Testis (tissue), 2 donors: ENCODE data around the gene NOTCH1.

Source experiments
- POLR2A ChIP-seq: fragments of 450-650 bp; IDR thresholded peaks from one replicate; pipeline ENCODE4 v1.6.1; 2017; ENCODE audit warnings: antibody characterized with exemption, mild to moderate bottlenecking, moderate library complexity
- TF ChIP-seq, protein P1 (sequence below), 3 experiments: fragments of 450-650 bp in 2 of 3; fragments of 200-600 bp in 1 of 3; sonication (generic) in 1 of 3; IDR thresholded peaks; one replicate each; pipeline ENCODE4 v1.5.1; 2016 to 2019; ENCODE audit warnings: antibody characterized with exemption in 3 of 3, mild to moderate bottlenecking in 2 of 3, moderate library complexity in 1 of 3

DNA sequence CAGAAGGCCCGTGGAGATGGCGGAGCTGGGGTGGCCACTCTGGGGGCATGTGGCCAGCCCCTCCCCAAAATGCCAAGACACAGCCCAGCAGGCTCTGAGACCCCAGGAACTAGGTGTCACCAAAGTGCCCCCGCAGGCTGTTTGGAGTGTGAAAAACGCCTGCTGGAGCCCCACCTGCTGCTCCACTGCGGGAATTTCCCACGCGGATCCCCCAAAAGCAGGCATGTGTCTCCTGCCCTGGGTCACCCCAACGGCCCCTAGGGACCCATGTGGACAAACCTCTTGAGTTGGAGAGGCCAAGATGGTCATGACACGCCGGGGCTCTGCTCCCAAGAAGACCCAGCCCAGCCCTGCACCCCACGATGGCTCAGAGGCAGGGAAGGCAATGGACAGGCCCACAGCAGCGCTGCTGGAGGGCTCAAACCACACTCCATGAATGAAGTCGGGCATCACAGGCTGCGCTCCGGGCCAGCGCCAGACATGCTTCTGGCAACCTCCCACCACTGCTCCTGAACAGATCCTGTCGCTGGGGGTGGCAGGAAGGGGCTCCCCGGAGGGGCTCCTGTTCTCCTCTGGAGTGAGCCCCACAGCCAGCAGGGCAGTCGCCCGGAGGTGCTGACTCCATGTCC is 15.3 kb downstream of the NOTCH1 start:
- TF ChIP-seq, protein P1, sequence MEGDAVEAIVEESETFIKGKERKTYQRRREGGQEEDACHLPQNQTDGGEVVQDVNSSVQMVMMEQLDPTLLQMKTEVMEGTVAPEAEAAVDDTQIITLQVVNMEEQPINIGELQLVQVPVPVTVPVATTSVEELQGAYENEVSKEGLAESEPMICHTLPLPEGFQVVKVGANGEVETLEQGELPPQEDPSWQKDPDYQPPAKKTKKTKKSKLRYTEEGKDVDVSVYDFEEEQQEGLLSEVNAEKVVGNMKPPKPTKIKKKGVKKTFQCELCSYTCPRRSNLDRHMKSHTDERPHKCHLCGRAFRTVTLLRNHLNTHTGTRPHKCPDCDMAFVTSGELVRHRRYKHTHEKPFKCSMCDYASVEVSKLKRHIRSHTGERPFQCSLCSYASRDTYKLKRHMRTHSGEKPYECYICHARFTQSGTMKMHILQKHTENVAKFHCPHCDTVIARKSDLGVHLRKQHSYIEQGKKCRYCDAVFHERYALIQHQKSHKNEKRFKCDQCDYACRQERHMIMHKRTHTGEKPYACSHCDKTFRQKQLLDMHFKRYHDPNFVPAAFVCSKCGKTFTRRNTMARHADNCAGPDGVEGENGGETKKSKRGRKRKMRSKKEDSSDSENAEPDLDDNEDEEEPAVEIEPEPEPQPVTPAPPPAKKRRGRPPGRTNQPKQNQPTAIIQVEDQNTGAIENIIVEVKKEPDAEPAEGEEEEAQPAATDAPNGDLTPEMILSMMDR (IDR thresholded peaks at IDR 0.05), result no peak
- no peak for TF ChIP-seq POLR2A
